ENCODE results near the gene DIO3.
A peak's percentile ranks its signal among the peaks of the same experiment; 100 is the strongest.

Gene DIO3

GRCh38 chr14:101600336-101600890 is 39.1 kb downstream of the DIO3 start:
- no peak for DNase-seq

DNA sequence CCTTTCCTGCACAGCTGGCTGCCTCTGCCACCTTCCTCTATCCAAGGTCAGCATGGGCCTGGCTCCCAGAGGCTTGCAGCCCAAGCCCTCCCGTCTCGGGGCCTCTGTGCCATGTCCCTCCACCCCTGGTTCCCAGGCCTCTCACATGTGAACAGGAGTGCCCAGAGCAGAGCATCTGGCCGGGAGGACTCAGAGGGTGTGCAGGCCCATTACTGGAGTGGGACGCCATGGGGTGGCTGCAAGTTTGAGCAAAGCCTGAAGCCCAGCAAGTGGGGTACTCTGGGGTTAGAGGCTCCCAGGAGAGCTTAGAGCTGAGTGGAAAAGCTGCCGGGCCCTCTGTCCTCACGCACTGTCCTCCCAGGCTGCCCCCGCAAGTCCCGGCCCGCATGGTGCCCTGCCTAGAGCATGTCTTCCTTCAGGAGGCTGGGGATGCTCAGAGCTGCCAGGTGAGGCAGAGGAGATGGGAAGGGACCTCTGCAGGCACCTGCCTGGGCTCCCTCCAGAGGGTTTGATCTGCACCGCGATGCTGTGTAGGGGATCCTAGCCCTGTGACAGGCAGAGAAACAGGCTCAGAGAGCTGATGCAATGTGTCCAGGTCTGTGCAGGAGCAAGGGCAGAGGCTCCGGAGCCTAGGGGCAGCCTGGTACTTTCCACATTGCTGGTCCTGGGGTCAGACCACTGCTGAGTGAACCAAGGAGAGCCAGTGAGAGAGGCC is 39.8 kb downstream of the DIO3 start:
- DNase-seq: no peak

DNA sequence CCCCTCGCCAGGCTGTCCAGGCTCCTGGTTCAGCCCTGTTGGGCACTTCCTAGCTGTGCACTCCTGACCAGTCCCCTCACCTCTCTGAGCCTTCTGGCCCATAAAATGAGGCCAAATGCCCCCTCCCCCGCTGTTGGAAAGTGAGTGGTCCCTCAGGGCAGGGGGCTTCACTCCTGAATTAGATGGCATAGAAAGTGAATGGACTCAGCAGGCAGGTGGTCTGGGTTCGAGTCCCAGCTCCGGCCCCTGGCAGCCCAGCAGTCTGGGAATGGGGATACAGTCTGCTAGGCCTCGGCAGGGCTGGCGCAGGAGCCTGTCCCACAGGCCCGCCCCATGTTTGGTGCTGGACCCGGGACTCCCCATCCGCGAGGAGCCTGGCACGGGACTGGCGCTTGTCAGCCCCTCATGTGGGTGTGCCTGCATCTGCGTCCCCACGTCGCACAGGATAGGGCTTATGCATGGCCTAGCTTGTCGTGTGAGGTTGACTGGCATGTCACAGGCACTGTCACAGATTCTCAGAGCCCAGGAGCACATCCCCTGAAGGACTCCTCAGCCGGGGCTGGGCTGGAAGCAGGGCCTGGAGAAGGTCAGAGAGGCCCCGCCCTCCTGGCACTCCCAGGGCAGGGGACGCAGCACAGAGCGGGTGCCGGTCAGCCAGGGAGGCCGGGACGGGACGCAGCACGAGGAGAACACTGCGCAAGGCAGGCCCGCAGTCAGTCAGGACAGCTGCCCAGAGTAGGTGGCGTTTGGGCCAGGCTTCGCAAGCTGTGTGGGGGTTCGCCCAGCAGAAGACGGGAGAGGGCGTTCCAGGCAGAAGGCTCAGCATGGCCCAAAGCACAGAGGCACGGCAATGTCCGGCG is 40.5 kb downstream of the DIO3 start:
- peak; percentile 35 for DNase-seq

GRCh38 chr14:101602466-101602840 is 41.2 kb downstream of the DIO3 start:
- no peak for DNase-seq

GRCh38 chr14:101603096-101603495 is 41.8 kb downstream of the DIO3 start:
- no peak for DNase-seq

- no peak for DNase-seq
Observed at GRCh38 chr14:101604228-101604934, 43.1 kb downstream of the DIO3 start.

DNA sequence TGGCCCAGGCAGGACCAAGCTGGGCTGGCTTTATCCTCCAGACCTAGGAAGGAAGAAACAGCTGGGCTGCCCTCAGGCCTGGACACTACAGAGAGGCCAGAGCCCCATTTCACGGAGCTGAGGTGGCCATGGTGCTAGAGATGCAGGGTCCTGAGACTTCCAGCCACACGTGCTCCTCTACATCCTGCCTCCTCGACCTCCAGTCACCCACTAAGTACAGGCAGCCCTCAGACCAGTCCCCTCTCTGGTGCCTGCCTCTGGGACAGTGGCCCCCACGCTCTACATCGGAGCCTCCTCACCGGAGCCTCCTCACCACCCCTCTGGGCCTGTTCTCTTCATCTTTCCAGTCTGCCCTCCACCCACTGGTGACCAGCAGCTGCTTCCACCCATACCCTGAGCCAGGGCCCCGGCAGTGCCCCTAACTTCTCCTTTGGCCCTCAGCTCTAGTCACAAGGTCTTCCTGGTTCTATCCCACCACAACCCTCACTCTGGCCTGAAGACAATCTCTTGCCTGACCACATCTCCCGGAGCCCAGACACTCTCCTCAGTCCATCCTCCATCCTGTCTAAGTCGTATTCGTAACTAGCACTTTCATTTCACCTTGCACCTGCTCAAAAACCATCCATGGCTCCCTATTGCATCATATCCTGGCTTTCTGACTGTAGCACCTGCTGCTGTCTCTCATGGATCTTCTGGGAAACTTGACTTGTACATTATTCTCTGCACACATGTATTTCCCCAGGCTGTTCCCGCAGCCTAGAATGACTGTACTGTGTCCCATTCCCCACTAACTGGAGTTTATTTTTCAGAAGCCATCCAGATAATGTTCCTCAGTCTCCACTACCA is 43.9 kb downstream of the DIO3 start:
- peak; percentile 16 for DNase-seq

- DNase-seq: no peak
Observed at GRCh38 chr14:101605836-101606235, 44.5 kb downstream of the DIO3 start.

Measured in right forelimb (tissue), 1 donor.